Stimulated activated CD8-positive, alpha-beta memory T cell treated with anti-CD3 and anti-CD28 coated beads, Interleukin-4, amount 100 ng/mL, for 48 hours (primary cell): ENCODE data around the gene IQSEC1.
A peak's percentile ranks its signal among the peaks of the same experiment; 100 is the strongest.

ENCODE experiments used
- DNase-seq: peaks from one replicate; pipeline ENCODE4 v3.0.0-alpha.2; 2020

IQSEC1 gene

DNA sequence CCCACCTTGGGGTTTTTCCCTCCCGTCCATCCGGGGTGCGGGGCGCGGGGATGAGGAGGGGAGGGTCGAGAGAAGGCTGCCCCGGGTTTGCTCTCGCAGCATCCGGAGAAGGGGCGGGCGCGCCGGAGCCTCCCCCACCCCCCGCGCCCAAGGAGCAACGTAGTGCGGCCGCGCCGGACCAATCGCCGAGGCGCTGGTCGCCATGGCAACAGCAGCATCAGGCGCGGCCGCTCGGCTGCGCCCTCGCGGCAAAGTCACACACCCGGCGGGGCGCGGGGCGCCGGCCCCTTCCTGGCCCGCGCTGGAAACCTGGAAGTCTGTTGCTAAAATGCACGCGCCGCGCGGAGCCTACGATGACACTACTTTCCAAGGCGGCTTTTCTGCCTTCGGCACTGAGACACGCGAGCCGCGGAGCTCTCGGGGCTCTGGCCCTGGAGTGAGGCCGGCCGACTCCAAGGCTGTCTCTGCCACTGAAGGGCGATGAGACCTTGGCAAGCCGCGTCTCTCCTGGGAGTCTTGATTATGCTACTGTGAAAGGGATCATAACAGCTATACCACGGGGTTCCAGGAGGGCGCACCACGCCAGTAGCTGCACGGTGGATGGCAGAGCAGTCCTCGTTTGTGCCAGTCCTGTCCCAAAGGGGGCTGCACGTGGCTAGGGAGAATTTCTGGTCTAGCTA is at the start of gene IQSEC1:
IQSEC1 (minus strand) TSS at position 104 of the 680 bp plus-strand sequence. CDS start 415 bp downstream, outside the sequence.
- peak; percentile 81 for DNase-seq

DNA sequence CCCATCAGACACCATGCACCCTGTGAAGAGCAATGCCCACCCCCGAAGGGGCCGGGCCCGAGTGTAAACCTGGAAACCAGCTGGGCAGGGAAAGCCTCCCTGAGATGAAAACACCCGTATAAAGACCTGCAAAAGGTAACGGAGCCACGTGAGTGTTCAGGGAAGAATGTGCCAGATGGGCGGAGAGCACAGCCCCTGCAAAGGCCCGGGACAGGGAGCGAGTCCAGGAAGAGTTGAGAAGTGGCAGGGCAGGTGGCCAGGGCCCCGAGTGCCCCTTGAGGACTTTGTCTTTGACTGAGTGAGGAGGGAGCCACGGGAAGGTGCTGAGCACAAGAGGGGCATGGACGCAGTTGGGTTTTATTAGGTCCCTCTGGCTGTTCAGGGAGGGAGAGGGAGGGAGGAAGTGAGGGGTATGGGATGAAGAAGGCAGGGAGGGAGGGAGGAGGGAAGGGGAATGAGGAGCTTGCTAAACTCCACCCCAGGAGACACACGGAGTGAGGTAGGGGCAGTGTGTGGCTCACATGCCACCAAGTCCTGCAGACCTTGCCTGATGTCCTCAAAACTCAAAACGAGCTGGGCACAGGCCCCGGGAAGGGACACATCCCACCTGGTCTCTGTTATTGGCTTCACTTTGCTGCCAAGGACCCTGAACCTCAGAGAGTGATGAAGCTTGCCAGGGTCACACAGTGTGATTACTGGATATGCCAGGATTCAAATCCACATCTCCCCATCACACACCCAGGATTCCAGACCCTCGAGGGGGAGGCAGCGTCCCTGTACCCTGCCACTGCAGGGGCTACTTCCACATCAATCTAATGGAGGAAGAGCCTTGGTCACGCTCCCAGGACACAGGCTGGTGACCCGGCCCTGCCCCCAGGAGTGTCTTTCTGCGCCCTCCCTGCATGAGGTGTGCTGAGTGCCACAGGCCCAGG is 49.1 kb upstream of the IQSEC1 start:
- DNase-seq: no peak

DNA sequence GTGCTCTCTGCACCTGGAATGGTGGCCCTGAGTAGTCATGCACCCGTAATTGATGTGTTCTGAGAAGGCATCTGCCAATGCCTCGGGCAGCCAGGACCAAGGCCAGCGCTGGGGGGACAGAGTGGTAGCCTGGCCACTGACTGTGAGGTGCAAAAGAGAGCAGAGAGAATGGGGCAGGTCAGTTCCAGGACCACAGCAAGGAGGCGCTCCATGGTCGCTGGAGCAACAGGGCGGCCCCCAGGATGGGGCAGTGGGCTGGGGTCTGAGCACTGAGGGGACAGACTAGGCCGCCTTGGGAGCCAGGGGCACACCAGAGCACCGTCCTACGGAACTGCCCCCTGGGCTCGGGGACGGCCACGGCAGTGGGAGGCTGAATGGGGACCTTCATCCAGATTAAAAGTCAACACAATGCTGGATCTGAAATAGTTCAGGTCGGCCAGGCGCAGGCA is 48.3 kb upstream of the IQSEC1 start:
- no peak for DNase-seq

DNA sequence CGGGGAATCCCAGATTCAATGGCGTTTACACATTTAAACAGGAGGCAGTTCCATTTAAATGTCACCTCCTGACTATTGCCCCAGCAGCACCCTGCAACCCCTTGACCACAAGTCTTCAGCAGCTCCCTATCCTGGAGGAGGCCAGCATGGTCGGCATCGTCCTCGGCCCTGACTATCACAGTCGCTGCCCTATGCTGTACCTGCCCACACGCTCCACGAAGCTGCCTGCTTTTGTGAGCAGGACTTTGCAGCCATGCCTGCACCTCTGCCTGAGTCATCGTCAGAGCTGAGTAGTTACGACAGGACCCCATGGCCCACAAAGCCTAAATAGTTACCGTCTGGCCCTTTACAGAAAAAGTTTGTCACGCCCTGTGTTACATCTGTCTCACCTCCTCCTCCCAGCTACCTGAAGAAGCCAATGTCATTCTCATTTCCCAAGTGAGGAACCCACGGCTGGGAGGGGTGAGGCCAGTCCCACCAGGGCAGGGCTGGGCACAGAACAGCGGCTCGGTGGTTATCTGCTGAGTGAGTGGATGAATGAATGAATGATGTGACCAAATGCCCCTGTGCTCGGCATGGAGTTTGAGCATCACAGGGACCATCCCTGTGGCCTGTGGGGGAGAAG is 47.8 kb upstream of the IQSEC1 start:
- no peak for DNase-seq

DNA sequence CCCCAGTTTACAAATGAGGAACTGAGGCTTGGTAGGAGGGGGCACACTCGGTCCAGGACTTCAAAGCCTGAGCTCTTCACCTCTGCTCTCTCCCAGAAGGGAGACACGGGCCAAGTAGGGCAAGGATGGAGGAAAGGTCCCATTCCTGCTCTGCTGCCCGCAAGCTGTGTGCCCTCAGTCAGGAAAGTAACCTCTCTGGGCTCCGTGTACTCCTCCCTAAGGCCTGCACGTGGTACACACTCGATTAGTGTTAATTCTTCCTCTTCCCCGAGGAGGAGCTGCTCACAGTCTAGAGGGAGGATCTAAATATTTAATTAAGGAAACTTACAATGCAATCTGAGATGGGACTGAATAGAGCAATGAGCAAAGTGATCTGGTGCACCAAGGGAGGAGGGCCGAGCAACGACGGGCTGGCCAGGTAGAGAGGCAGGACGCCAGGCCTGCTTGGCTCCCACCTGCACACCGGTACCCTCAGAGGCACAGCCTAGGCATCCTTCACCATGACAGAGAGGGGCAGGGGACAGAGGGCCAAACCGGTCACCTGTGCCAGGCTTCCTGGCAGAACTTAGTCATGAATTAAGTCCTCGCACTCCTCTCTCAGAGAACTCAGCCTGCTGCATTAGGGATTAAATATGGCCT is 47.2 kb upstream of the IQSEC1 start:
- no peak for DNase-seq

DNA sequence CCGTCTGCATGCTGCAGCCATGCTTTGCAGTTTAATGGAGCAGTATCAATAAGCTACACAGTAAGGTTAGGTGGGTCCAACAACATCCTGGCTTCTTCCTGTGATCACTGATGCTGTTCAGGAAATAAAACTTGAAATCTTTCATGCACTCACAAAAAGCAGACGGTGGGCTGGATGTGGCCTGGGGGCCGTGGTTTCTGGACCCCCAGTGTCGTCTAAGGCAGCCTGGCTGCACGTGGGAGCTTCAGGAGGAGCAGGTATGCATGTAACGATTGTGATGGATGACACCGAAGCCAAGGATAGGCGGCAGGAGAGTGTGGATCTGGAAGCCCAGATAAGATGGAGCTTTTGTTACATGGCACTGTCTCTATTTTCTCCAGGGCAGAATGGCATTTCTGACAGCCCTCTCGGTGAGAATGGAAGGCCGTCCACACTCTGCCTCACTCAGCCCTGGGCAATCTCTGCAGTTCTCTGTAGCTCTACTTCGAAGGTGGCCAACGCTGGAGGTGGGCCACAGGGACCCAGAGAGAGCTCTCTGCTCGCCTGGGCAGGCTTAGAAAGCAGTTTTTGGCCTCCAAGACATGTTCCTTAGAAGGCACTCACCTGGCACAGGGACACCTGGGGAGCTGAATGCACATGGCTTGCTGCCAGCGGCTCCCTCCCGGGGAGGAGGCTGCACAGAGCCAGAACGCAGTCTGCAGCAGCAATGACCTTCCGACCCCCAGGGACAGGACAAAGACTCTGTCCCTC is 46.4 kb upstream of the IQSEC1 start:
- no peak for DNase-seq

DNA sequence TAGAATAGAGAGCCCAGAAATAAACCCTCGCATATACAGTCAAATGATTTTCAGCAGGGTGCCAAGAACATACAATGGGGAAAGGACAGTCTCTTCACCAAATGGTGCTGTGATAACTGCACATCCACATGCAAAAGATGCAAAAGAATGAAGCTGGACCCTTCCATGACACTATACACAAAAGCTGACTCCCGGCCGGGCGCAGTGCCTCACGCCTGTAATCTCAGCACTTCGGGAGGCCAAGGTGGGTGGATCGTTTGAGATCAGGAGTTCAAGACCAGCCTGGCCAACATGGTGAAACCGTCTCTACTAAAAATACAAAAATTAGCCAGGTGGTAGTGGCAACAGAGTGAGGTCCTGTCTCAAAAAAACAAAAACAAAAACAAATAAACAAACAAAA is 43.2 kb upstream of the IQSEC1 start:
- no peak for DNase-seq

DNA sequence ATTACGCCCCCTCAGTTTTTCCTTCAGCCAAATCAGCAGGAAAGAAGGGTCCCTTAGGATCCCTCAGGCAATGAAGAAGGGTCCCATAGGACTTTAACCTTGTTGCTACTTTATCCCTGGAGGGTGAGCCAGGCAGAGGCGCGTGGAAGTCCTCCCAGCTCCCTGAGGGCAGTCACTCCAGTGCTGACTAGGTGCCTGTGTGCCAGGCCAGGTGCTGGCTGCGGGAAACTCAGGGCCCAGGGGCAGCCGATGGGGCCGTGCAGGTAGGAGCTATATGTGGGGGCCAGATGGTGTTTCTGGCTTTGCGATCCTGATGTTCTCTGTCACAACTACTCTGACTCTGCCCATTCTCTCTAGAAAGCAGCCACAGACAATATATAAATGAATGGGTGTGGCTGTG is 42.8 kb upstream of the IQSEC1 start:
- DNase-seq: no peak

DNA sequence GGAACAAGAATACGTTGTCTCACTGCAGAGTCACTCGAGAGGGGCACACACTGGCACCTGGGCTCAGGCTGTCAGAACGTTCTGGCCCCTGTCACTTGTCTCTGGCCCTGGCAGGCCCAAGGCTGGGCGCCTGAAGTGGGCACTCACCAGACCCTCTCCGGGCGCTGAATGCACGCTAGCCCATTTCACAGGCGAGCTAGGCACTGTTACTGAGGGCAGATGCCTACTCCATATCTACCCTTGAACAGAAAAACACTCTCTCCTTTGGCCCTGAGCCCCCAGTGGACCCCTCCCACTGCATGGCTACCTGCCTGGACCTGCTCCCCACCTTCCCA is 42.3 kb upstream of the IQSEC1 start:
- no peak for DNase-seq

DNA sequence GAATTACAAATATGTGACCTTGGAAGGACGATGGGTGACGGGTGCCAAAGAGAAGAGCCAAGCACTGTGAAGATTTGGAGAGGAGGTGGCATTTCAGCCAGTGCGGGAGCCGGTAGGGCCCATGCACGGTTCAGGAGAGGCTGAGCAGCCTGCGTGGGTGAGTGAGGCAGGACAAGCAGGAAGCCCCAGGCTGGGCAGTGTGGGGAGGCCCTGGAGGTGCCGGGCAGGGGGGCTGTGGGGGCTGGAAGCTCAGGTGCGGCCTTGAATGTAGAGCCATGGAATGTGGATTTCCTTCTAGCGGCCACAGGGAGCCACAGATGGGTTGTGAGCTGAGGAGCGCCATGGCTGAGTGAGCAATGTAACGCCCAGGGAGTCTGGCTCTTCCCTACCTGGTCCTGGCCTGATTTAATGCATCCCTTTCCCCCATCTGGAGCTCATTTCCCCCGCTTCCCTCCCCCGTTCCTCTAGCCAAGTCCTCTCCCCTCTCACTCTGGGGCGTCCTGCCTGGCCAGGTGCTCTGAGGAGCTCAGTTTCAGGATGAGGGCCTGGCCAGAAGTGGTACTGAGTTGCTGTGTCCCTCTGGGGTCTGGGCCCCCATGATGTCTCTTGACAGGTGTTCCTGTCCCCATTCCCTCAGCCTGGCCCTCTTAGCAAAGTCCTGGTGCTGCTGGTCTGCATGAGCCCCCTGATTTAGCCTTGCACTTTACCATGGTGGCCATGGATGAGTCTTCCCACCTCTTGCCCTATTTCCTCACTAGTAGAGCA is 41.8 kb upstream of the IQSEC1 start:
- no peak for DNase-seq

DNA sequence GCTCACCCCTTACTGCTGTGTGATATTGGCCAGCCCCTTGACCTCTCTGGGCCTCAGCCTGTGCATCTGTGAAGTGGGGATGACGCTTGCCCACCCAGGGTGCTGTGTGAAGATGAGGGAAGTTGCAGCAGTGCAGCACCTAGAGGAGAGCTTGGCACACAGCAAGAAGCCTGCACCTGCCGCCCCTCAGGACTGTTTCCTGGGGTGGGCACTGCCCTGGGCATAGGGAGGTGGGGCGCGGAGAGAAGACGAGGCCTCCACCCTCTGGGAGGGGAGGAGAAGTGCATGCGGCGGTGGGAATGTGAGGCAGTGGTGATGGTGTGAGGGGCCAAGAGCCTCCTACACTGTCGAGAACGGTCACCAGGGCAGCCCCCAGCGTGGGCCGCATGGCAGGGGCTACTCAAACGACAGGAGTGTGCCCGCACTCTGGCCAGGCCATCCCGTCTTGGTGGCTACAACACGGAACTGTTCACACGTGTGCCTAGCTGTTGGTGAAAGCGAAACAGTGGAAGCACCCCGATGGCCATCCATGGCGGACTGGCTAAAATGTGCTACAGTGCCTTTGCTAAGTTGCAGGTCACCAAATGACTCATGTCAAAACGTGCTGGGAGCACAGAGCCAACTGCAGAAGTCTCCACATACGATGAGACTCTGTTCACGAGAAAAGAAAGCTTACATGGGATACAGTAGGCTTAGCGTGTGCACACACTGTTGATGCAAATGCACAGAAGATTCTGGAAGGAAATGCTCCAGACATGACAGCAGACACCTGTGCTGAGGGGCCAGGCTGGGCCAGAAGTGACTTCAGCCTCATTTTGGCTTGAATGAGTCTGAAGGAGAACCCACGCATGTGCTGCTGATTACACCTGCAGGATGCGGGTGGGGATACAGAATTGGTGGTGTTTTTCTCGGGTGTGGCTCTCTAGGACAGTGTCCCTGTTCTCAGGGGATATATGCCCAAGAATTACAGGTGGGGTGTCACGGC is 40.4 kb upstream of the IQSEC1 start:
- no peak for DNase-seq

DNA sequence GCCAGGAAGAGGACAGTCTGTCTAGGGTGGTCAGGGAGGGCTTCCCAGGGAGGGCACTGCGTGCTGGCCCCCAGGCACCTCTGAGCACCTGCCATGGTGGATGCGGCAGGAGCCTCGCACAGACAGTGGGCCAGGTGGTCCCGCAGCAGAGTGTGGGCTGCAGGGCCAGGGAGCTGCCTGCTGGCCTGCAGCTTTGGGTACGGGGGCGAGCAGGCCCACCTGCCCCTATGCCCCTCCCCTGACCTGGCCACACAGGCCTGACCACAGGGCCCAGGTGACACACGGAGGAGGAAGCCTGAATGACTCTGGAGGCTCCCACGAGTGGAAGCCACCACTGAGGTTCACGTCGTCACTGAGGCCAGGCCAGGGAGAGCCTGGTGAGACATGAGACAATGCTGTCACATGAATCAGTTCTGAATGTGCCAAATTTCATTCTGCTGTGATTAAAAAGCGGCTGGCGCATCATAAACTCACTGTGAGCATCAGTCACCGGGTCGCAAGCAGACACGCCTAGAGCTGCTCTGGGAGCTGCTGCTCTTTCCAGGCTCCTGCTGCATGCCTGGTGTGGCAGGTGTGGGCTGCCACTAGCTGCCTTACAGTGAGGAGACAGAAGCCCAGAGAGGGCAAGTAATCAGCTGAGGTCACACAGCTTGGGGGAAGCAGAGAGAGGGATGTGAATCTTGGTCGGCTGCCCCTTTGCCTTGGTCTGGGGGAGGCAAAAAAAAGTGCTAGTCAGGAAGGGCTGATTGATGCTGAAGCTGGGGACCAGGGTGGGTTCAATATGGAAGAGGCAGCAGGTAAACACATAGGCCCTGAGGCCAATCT is 39.5 kb upstream of the IQSEC1 start:
- no peak for DNase-seq

DNA sequence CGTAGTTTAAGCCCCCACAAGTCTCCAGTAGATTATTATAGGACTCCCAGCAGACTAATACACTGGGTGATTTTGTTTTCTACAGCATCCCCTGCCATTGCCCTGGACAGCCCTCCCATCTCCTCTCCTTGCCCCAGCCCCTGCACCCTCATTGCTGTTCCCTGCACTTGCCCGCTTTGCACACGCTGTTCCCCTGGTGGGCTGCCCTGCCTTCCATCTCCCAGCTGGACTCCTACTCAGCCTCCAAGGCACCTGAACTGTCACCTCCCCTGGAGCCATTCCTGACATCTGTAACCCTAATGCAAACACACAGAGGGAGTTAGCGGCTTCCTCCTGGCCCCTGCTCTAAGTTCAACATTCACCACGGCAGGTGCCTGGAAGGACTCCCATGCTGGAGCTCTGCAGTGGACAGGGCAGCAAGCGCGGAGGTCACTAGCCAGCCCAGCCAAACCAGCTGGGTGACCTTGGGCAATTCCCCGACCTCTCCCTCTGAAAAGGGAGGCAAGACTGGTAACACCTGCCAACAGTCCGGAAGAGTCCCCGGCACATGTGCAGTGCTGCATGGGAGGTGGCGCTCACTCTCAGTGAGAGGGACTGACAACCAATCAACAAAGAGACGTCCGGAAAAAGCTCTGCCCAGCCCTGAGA is 38.8 kb upstream of the IQSEC1 start:
- no peak for DNase-seq

DNA sequence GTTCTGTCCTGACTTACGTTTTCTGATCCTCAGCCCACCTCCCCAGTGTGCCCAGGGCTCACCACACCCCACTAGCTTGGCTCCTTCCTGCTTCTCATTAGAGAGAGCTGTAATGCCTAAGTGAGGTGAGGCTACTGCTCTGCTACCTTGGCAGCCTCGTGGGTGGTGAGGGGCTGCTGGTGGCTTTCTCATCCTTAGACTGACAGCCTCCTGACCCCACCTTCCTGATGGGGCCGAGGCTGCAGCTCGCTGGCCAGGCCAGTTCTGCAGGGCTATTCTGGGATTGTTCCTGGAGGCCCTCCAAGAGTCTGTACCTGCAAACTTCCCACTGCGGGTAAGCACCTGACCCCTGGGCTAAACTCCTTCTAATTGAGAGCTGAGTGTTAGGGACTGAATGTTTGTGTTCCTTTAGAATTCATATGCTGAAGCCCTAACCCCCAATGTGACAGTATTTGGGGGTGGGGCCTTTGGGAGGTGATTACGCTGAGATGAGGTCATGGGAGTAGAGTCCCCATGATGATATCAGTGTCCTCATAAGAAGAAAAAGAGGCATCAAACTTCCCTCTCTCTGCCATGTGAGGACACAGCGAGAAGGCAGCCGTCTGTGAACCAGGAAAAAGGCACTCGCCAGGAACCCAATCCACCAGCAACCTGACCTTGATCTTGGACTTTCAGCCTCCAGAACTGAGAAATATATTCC is 38.1 kb upstream of the IQSEC1 start:
- DNase-seq: no peak

DNA sequence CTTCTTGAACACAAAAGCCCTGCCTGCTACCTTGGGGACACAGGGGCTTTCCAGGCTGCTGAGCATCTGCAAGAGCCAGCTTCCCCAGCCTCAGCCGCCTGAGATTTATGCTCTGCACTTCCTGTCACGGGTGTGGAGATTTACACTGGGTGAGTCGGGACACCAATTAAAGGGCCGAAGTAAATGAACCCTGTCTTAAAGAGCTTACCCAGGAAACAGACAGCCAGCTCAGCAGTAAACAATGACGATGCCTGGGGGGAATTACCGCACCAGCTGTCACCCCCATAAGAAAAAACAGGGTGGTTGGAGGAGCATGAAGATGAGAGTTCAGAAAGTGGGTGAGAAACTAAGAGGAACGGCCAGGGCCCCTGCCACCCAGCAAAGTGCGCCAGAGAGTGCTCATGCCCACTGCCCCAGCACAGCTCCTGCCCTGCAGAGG is 37.5 kb upstream of the IQSEC1 start:
- no peak for DNase-seq

DNA sequence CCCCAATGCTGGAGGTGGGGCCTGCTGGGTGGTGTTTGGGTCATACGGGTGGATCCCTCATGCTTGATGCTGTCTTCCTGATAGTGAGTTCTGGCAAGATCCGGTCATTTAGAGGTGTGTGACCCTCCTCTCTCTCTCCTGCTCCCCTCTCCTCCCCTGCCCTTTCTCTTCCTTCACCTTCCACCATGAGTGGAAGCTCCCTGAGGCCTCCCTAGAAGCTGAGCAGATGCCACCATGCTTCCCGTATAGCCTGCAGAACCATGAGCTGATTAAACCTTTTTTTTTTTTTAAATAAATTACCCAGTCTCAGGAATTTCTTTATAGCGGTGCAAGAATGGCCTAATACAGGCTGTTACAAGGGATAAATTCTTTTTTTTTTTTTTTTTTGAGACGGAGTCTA is 36.3 kb upstream of the IQSEC1 start:
- no peak for DNase-seq

DNA sequence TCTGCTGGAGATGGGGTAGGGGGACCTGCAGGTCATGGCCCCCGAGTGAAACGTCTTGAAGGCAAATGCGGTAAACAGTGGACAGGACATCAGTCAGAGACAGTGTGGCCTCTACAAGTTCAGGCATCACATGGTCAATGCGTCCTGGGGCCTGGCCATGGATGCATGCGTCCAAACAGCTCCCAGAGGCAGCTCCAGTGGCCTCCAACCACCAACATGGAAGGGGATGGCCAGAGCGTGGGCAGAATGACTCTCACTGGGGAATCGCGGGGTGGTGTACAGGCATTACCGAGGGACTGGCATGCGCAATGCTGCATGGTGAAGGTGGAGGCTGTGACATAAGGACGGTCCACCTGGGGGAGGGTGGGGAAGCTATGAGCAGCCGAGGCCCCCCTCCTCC is 35.6 kb upstream of the IQSEC1 start:
- DNase-seq: no peak

DNA sequence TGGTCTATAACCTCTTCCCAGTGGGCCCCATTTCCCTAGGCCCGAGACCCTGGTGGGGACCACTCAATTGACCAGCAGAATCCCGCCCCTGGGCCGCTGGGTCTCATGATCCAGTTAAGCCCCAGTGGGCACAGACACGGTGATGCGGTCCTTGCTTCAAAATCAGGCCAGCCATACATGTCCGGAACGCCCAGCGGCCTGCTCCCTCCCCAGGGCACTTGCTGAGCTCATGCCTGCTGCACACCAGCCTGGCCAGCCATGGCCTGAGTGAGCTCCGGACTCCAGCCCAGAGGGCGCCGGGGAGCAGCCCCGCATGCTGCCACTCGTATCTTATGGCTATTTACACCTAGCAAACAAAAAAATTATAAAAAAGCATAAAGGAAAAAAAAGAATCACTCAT is 34.4 kb upstream of the IQSEC1 start:
- DNase-seq: no peak
